ENCODE results near the gene PTDSS2.

PTDSS2 gene

GRCh38 chr11:446891-447290 is 3.2 kb upstream of the PTDSS2 start:
- no peak overlapping the region for H3K4me3 ChIP-seq
- H3K27ac ChIP-seq = no peak overlapping the region
- no peak for TF ChIP-seq CTCF (IDR thresholded peaks at IDR 0.05)
- no peak for DNase-seq (ENCODE audit: low spot score)

- peak overlapping the region; percentile 81 for H3K4me3 ChIP-seq
- TF ChIP-seq CTCF (IDR thresholded peaks at IDR 0.05) = peak; percentile 52
- peak; percentile 96 for DNase-seq (ENCODE audit: low spot score)
- H3K27ac ChIP-seq = peak overlapping the region; percentile 84 to 93
These were observed 2.0 kb upstream of the PTDSS2 start for GRCh38 chr11:447923-448731.

- peak overlapping the region; percentile 75 to 93 for H3K27ac ChIP-seq
These were observed 851 bp downstream of the PTDSS2 start for GRCh38 chr11:450809-451451.

GRCh38 chr11:451738-452137 is 1.7 kb downstream of the PTDSS2 start:
- TF ChIP-seq CTCF (IDR thresholded peaks at IDR 0.05) = no peak
- DNase-seq (ENCODE audit: low spot score) = no peak
- H3K27ac ChIP-seq = peak overlapping the region in 1 of 2 donors; percentile 93
- H3K4me3 ChIP-seq = peak overlapping the region; percentile 96

More at GRCh38 chr11:450809-451451, 851 bp downstream of the PTDSS2 start:
- no peak for TF ChIP-seq CTCF (IDR thresholded peaks at IDR 0.05)
- H3K4me3 ChIP-seq = peak overlapping the region; percentile 96
- DNase-seq (ENCODE audit: low spot score) = no peak

- TF ChIP-seq CTCF (IDR thresholded peaks at IDR 0.05) = no peak
- Histone ChIP-seq H3K27ac (no peak overlapping the region), H3K4me3 (no peak overlapping the region)
- DNase-seq (ENCODE audit: low spot score) = no peak
These were observed 2.2 kb downstream of the PTDSS2 start for GRCh38 chr11:452203-452744.

DNA sequence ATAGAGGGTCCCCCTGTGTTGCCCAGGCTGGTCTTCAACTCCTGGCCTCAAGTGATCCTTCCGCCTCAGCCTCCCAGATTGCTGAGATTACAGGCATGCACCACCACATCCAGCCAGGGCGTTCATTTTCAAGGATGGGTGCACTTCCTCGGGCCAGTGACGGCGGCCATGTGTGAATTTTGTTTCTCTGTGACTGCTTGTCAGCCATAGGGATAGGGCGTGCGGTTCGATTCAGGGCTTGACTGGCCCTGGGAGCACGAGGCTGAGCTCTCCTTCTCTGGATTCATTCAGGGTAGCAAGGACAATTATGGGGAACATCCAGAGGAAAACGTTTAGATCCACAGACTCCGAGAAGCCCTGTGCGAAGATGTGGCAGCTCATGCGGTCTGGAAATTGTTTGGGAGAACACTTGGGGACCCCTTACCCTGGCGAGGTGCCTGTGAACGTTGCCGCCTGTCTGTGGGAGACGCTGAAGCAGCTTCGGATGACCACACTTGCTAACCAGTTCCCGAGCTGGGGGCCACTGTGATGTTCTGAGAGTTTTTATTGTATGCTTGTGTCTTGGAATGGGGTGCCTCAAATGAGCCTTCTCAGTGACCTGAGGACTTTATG is 2.9 kb downstream of the PTDSS2 start:
- DNase-seq (ENCODE audit: low spot score) = no peak
- Histone ChIP-seq H3K4me3 (no peak overlapping the region), H3K27ac (no peak overlapping the region)
- TF ChIP-seq CTCF (IDR thresholded peaks at IDR 0.05) = no peak

Measured in coronary artery (tissue), 2 donors.